HG03521 (cell line): Measurements from ENCODE around the gene SRSF2.
"Not testable (repeated sequence)": the region's sequence is repeated elsewhere in the genome, so short reads cannot be mapped to it uniquely, and the experiment has no call there.

Experiments
- ATAC-seq: cut with Tn5 transposase; IDR thresholded peaks from one replicate; pipeline ENCODE4 v1.9.1; 2021; ENCODE audit warnings: mild to moderate bottlenecking, moderate library complexity; ENCODE audit not compliant: unreplicated experiment

Gene SRSF2

GRCh38 chr17:76722279-76722678, 14.9 kb downstream of the SRSF2 start:
- no peak for ATAC-seq

GRCh38 chr17:76721463-76721862, 15.7 kb downstream of the SRSF2 start:
- no peak for ATAC-seq

- no peak for ATAC-seq
Observed at GRCh38 chr17:76720941-76721340, 16.2 kb downstream of the SRSF2 start.

DNA sequence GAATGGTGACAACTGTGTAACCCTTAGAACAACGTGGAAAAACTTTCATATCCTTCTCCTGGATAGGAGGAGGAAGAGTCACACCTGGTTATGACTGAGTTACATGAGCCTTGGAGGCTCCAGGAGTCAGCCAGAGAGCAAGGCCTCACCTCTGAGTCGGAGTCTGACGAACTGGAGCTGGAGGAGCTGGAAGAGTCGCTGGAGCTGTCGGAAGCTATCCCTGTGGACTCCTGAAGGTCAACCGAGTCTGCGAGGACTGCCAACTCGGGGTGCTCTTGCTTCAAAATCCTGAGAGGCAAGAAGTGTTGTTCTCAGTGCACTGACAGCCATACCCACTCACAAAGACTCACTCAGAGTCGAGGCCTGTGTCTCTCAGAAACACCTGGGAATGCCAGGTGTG, 16.9 kb downstream of the SRSF2 start:
- no peak for ATAC-seq

DNA sequence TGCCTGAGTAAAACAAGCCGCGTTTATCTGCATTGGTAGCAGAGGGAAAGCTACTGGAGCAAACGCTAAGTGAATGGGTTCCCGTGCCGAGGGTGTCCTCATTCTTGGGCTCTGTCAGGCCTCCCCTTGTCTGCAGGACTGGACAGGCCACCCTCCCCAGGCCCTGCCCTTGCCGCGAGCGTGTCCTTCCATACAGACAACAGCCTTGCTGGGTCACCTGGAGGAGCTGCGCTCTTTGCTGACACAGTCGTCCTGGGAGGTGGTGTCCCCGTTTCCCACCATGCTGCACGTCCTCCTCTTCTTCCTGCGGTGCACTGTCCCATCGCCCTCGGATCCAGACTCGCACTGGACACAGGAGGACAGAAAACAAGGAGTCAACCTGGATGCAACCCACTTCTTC, 18.6 kb downstream of the SRSF2 start:
- no peak for ATAC-seq

DNA sequence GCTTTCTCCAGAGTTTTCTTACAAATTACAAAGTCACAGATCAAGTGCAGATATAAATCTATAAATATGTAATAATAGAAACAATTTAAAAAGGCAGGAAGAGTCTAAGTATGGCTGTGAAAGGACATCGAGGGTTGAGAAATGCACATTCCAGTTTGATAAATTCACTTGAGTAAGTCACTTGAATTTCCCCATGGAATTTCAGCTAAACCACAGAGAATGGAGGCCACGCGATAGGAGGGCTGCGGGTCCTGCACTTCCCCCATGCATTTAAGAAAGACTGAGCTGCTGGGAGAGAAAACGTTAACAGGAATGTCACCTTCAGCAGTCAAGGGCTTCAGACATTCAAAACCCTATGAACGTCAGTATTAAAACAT, 20.3 kb downstream of the SRSF2 start:
- no peak for ATAC-seq

DNA sequence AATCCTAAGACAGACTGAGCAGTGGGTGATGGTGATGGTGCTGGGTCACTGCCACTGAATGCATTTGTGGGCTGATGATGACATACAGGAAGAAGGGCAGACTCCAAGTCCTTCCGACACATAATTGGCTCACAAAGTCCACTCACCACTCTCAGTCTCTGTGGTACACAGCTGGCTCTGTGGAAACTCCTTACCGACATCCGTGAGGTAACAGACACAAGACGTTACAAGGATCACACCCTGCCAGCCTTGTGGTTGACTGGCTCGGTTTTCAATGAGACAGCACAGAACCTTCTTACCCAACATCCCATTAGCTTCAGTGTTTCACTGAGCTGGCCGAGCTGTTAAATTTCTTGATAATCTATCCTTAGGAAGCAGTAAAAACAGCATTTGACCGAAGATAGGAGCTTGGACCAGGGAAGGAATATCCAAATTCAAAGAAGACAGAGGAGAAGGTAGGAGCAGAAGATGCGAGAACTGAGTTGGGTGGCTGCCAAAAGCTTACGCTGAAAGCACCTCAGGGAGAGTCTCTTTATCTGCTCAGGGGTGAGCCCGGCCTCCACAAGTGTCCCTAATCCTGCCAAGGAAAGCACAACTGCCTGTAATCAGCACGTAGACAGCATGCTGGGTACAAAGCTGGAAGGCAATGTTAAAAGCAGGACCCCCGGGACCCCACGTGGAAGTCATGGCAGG, 20.8 kb downstream of the SRSF2 start:
- no peak for ATAC-seq

DNA sequence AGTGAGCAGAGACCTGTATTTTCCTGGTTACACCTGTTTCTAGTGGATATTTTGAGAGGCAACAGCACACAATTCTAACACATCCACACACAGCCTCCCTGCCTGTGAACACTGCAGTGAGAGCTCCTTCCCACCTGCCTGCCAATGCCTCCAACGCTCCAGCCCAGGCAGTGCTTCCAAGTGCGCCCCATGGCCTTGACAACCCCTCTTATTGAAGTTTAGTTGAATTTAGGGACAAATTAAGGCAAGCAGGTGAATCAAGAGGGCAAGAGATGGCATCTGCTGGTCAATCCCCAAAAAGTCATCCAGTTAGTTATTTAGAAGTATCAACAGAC, 21.7 kb downstream of the SRSF2 start:
- ATAC-seq, result no peak

- ATAC-seq, result no peak
Observed at GRCh38 chr17:76714822-76715495, 22.2 kb downstream of the SRSF2 start.

DNA sequence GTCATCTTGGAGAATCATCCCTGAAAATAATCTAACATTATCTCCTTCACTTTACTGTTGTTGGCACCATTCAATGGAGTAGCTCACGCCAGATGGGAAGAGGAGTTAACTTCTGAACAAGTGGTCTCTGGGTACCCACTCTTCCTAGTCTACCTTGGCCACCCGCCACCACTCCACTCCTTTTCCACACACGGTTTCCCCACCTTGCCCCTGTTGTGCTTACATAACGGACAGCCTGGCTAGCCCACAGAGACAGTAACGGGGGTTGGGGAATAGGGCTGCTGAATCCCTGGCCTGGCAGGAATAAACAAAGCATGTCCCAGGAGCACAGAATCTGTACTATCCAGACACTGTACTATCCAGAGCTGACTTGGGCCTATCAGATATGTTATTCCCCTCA, 22.8 kb downstream of the SRSF2 start:
- ATAC-seq, result no peak

- no peak for ATAC-seq
Observed at GRCh38 chr17:76713765-76714164, 23.4 kb downstream of the SRSF2 start.

DNA sequence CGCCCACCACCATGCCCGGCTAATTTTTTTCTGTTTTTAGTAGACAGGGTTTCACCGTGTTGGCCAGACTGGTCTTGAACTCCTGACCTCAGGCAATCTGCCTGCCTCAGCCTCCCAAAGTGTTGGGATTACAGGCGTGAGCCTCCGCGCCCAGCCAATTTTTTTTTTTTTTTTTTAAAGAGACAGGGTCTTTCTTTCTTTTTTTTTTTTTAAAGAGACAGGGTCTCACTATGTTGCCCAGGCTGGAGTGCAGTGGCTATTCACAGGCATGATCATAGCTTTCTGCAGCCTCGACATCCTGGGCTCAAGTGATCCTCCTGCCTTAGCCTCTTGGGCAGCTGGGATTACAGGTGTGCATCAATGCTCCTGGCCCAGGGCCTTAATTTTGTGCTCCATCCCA, 24.8 kb downstream of the SRSF2 start:
- ATAC-seq, result not testable (repeated sequence)

- ATAC-seq, result no peak
Observed at GRCh38 chr17:76710863-76711611, 26.1 kb downstream of the SRSF2 start, which contains the start of gene MXRA7. Gene MXRA7, minus strand, starts transcription at chr17:76710965. Its CDS starts 19 bp downstream, at chr17:76710946.

DNA sequence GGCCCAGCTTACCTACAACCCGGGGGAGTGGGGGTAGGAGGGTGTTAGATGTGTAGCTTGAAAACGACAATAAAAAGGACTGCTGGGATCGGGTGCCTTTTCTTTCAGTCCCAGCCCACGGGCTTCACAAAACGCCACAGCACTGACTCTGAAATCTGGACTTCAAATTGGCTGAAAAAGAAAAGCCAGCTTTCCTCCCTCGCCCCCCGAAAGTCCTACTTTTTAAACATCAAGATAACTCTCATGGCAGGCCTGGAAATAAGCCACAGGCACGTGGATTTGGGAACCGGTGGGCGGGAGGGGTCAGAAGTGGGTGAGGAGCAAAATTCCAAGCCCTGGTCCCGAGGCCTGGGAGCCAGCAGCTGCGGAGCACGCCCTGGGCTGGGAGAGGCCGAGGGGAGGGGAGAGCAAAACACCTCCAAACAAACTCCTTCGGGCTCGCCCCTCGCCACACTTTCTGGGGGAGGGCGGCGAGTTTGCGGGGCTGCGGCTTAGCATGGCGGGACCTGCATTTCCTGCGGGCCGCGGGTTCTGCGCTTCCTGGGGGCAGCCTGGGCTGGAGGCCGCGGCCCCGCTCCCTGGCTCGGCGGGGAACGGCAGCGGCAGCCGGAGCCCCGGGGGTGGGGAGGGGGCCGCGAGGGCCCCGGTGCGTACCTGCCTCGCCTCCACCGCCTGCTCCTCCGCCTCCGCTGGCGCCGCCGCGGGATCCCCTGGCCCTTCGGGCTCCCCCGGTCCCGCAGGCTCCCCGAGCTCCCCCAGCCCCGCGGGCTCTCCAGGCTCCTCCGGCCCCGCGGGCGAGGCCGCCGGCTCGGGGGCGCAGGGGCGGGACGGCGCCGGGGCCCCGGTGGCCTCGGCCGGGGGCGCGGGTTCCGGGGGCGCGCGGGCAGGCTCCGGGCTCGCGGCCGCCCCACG, 26.9 kb downstream of the SRSF2 start:
- ATAC-seq, result not testable (repeated sequence)

DNA sequence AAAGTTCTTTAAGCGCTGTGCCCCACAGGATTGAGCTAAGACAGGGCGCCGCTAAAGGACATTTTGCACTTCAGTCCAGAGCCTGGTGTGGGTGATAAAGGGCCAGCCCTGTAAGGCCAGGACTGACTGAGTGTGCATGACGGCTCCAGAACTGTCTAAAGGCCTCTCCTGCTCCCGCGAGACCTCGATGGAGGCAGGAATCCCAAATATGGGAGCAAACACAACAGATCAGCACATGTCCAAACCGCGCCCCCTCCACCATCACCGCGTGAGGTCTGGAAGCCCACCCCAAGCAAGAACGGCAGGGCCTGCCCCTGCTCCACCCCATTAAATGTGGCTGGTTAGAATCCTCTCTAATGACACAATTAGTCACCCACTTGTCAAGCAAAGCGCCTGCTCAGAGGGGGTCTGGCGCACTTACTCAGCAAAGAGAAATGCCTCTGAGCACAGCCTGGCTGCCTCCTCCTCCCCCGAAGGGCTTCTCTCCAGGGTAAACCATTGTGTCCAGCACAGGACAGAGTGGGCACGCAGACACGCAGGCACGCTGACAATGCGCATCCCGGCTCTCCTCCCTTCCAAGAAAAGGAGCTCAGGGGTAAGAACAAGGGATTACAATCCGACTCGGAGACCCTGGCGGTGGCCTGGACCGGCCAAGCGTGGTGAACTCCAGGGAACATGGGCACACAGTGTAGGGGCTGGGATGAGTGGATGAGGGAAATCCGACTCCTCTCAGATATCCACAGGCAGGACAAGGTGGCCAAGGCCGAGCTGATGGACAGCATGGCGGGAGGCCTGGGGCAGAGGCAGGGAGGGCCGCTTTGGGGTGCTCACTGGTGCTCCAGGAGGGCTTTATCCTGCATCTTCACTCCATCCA, 27.8 kb downstream of the SRSF2 start:
- no peak for ATAC-seq

DNA sequence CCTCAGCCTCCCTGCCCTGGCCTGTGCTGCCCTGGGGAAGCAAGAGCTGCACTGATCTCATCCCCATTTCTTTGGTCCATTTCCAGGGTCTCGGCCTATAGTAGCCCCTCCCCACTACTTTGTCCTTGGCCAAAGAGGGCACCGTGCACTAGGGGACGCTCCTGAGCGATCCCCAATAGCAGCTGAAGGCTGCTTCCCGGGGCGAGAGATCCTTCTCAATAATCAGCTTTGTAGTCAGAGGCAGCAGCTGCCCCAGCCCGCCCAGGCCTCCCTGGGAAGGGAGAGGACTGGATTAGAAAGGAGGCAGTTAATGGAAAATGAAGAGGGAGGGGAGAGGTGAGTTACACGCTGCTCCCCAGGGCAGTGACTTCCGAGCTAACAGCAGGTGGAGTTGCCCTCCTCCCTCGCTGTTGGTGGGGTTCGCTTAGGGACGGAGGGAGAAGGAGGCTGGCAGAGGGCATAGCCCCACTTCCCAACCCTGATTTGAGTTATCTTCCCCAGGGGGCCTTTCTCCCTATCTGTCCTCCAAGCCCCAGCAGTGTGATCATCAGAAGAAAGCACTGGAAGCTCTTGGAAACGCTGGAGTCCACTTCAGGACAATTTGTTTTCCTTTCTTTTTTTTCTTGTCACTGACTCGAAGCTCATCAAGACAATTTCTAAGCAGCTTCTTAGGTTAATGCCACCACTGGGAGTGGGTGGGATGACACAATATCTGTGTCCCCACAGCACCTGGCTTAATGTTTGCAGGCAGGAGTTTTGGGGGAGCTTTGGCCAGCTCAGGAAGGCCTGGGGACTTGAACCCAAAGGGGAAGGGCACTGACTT, 28.9 kb downstream of the SRSF2 start:
- ATAC-seq, result no peak

GRCh38 chr17:76706817-76707216, 30.3 kb downstream of the SRSF2 start:
- no peak for ATAC-seq

DNA sequence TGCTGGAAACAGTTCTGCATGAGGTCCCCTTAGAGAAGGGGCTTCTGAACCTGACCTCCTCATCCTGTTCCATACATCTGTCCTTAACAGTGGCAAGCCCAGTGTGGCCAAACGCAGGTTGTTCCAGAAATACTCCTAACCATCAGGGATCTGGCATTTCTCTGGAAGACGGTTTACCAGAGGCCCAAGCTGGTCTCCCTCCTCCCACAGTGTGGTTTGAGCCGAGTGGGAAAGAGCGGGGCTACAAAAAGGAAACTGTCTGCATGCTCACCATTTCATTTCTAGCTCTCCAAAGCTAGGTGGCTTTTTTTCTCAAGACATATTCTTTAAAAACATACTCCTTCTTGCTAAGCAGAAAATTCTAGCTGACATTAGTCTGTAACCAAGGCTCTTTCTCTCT, 32.3 kb downstream of the SRSF2 start:
- no peak for ATAC-seq

DNA sequence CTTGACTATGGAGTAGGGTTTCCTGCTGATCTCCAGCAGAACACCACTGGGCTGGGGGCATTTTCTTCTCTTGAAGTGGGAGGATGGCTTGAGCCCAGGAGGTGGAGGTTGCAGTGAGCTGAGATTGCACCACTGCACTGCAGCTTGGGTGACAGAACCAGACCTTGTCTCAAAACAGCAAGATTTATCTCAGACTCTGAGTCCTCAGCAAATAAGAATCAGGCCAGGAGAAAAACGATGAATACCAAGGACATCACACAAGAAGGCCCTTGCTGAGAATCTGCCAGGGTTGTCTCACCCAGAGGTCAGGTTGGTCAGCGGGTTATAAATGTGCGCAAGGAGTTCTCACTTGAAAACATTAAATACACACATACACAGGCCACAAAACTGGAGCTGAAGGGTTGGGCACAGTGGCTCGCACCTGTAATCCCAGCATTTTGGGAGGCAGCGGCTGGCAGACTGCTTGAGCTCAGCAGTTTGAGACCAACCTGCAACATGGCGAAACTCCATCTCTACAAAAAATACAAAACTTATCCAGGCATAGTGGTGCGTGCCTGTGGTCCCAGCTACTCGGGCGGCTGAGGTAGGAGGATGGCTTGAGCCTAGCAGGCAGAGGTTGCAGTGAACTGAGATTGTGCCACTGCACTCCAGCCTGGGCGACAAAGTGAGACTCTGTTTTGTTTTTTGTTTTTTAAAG, 34.0 kb downstream of the SRSF2 start:
- no peak for ATAC-seq
